22Rv1 (cell line): Measurements from ENCODE around the gene ZNF575.

Experiments used
- CTCF ChIP-seq: fragments of 450-650 bp; IDR thresholded peaks from 2 replicates; pipeline ENCODE4 v1.5.1; 2017; ENCODE audit warnings: mild to moderate bottlenecking
- ZFX ChIP-seq: fragments of 450-650 bp; IDR thresholded peaks from 2 replicates; pipeline ENCODE4 v1.6.1; 2017; ENCODE audit warnings: antibody characterized with exemption, borderline replicate concordance

- TF ChIP-seq CTCF = no peak
- TF ChIP-seq ZFX = no peak
Measured at GRCh38 chr19:43562226-43562697, 29.3 kb downstream of the ZNF575 start.
